GM12891 (cell line): ENCODE results near the gene KDM2B.

Experiments used
- POLR2AphosphoS5 ChIP-seq: IDR thresholded peaks from 2 replicates; pipeline ENCODE4 v1.6.1; 2011; ENCODE audit warnings: low read depth, low read length, control low read depth
- POU2F2 ChIP-seq: IDR thresholded peaks from 2 replicates; pipeline ENCODE4 v1.6.1; 2011; ENCODE audit warnings: low read depth, mild to moderate bottlenecking, control low read depth, low read length, moderate library complexity
- SPI1 ChIP-seq: IDR thresholded peaks from 2 replicates; pipeline ENCODE4 v1.6.1; 2011; ENCODE audit warnings: low read depth, low read length, control low read depth
- TAF1 ChIP-seq: IDR thresholded peaks from 2 replicates; pipeline ENCODE4 v1.6.1; 2011; ENCODE audit warnings: low read depth, low read length, control low read depth

DNA sequence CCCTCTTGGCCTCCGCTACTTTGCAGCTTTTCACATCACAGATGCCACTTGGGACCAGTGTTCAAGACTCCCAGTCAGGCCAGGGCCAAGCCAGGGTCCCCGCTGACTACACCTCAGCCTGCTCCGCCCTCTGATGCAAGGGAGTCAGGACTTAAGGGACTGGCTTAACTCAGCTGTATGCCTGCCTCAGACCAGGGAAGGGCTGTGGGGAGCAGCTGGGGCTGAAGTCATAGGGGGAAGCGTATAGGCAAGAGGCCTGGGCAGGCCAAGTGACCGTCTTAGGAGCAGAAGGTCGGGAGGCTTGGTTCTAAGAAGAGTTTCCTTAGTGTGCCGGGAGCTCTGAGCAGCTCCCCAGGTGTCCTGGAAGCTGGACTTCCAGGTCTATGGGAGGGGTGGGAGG is 21.9 kb downstream of the KDM2B start:
- no peak for TF ChIP-seq POLR2AphosphoS5
- TF ChIP-seq SPI1 = no peak
- TF ChIP-seq POU2F2 = no peak
- TF ChIP-seq TAF1 = no peak
